ENCODE measurements around the gene PDE4B.

- TF ChIP-seq ZNF264 (CRISPR knock-in tag; IDR thresholded peaks at IDR 0.05): no peak
- no peak for TF ChIP-seq ZNF749 (CRISPR knock-in tag; IDR thresholded peaks at IDR 0.05; ENCODE audit: borderline replicate concordance)
- no peak for TF ChIP-seq MTF1 (CRISPR knock-in tag; IDR thresholded peaks at IDR 0.05)
- no peak for TF ChIP-seq ZNF746 (CRISPR knock-in tag; IDR thresholded peaks at IDR 0.05)
- no peak for TF ChIP-seq ZNF343 (CRISPR knock-in tag; IDR thresholded peaks at IDR 0.05)
- TF ChIP-seq BHLHE40 (IDR thresholded peaks at IDR 0.05; ENCODE audit: low read length): no peak
- no peak for TF ChIP-seq ZNF263 (CRISPR knock-in tag; IDR thresholded peaks at IDR 0.05)
- TF ChIP-seq REXO4 (CRISPR knock-in tag; IDR thresholded peaks at IDR 0.05; ENCODE audit: borderline replicate concordance): no peak
- TF ChIP-seq CTCF (CRISPR knock-in tag; IDR thresholded peaks at IDR 0.05): no peak
- TF ChIP-seq JDP2 (CRISPR knock-in tag; IDR thresholded peaks at IDR 0.05; ENCODE audit: borderline replicate concordance): no peak
- no peak for TF ChIP-seq ZNF639 (CRISPR knock-in tag; conservative IDR thresholded peaks at IDR 0.05)
Measured at GRCh38 chr1:66416295-66416694, 623.6 kb downstream of the PDE4B start.

All from HepG2 (cell line).